ENCODE results near the gene RABGAP1L. TPM values are rescaled to one million over a fixed set of nuclear protein-coding genes. Genes with fewer than 3 reads are reported as not detected.

The RABGAP1L gene
- total and polyA plus RNA-seq, 10 of the 15 experiments (the other 5 are each of a cell fraction or from before 2014, with no cell fraction given) = 5.8 to 194 (median 113) TPM

DNA sequence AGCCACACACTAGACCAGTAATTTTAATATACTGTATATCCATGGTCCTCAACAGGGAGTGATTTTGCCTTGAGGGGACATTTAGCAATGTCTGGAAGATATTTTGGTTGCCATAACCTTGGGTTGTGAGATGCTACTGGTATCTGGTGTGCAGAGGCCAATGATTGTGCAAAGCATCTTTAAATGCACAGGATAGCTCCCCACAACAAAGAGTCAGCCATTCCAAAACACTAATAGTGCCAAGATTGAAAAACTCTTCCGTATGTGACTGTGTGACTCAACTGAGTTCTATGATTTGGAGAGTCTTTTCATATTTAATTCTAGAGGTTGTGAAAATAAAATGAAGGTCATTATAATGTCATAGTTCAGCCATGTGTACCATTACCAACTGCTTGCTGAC lies 699.0 kb downstream of the RABGAP1L start:
- in situ Hi-C loops (cut with MboI) = no loop called here
- intact Hi-C loops (cut with micrococcal nuclease; ENCODE audit: unreplicated experiment) = no loop called here
- Histone ChIP-seq H3K36me3 (ENCODE audit: control insufficient read depth in 2 of 2, insufficient read depth in 2 of 2, low read length in 1 of 2) (no peaks in the 10 kb centered on the region), H3K4me1 (ENCODE audit: control insufficient read depth, insufficient read depth, low read length) (no peaks in the 10 kb centered on the region), H2AFZ (ENCODE audit: control insufficient read depth, low read depth, low read length) (no peak overlapping the region), H3K27ac (ENCODE audit: control insufficient read depth, insufficient read depth) (no peak overlapping the region), H4K20me1 (ENCODE audit: control insufficient read depth, insufficient read depth) (no peaks in the 10 kb centered on the region), H3K4me2 (ENCODE audit: control insufficient read depth, insufficient read depth) (no peak overlapping the region), H3K4me3 (no peak overlapping the region), H3K9me3 (replicated peaks; ENCODE audit: control insufficient read depth, insufficient read depth, low read length) (no peaks in the 10 kb centered on the region), H3K9ac (ENCODE audit: control insufficient read depth, insufficient read depth, low read length) (no peak overlapping the region), H3K27me3 (replicated peaks in 1 of 2; ENCODE audit: control insufficient read depth in 2 of 2, insufficient read depth in 2 of 2, low read length in 1 of 2) (no peaks in the 10 kb centered on the region), H3K79me2 (ENCODE audit: control insufficient read depth, insufficient read depth, low read length) (no peaks in the 10 kb centered on the region)
- RAD21 ChIA-PET (ENCODE audit: unreplicated experiment) = no interaction called here
- no TSS peak for BruUV-seq (replicated peaks)
- SMC1A ChIA-PET (ENCODE audit: uncharacterized antibody, unreplicated experiment) = no interaction called here
- 100% methylated on average over 1 of the region's 1 CpG for WGBS (ENCODE audit: insufficient coverage, insufficient replicate concordance, low lambda C conversion rate, missing lambda C conversion rate)
- no peak for TF ChIP-seq IKZF2 (IDR thresholded peaks at IDR 0.05)
- no peak for TF ChIP-seq ZNF274 (IDR thresholded peaks at IDR 0.05; ENCODE audit: insufficient read depth, insufficient read length)
- no peak for TF ChIP-seq POU2F2 (IDR thresholded peaks at IDR 0.05; ENCODE audit: borderline replicate concordance, low read depth, low read length)
- no peak for TF ChIP-seq GATAD2B (conservative IDR thresholded peaks at IDR 0.05; ENCODE audit: low read depth)
- no peak for TF ChIP-seq E4F1 (IDR thresholded peaks at IDR 0.05; ENCODE audit: borderline replicate concordance, partially characterized antibody)
- no peak for TF ChIP-seq REST (IDR thresholded peaks at IDR 0.05; ENCODE audit: low read depth, low read length)
- TF ChIP-seq EP300 (IDR thresholded peaks at IDR 0.05; ENCODE audit: borderline replicate concordance in 1 of 2, control insufficient read depth in 1 of 2, low read depth in 2 of 2, low read length in 2 of 2) = no peak
- TF ChIP-seq TBL1XR1 (IDR thresholded peaks at IDR 0.05; ENCODE audit: low read depth, low read length) = no peak
- no peak for TF ChIP-seq NFIC (IDR thresholded peaks at IDR 0.05; ENCODE audit: low read depth, low read length)
- TF ChIP-seq RB1 (IDR thresholded peaks at IDR 0.05; ENCODE audit: borderline replicate concordance) = no peak
- no peak for TF ChIP-seq POLR2A (IDR thresholded peaks at IDR 0.05; ENCODE audit: low read depth, low read length)
- no peak for TF ChIP-seq RFX5 (IDR thresholded peaks at IDR 0.05; ENCODE audit: low read depth, low read length)
- ATAC-seq = no peak
- no peak for FAIRE-seq
- POLR2A ChIA-PET = no interaction called here
- CTCF ChIA-PET = no interaction called here
- DNase-seq (ENCODE audit: low read depth, low spot score) = no peak

Data from GM12878 (cell line).